DOHH2 (cell line): Measurements from ENCODE around the gene TTC7B.

Experiments used
- H3F3A ChIP-seq: fragments of 200-600 bp; sonication (generic), shearing (Covaris generic); 2 replicates; pipeline ENCODE4 v1.6.0; 2016; ENCODE audit warnings: antibody characterized with exemption, mild to moderate bottlenecking; ENCODE audit not compliant: control insufficient read depth, insufficient read depth
- H3K27ac ChIP-seq: fragments of 200-600 bp; sonication (generic); 2 replicates; pipeline ENCODE4 v1.5.1; 2014; ENCODE audit warnings: low read depth, mild to moderate bottlenecking, low read length, moderate library complexity
- H3K27me3 ChIP-seq: fragments of 200-600 bp; sonication (generic); 2 replicates; pipeline ENCODE4 v1.6.1; 2014; ENCODE audit warnings: mild to moderate bottlenecking, low read length, mixed read lengths; ENCODE audit not compliant: control insufficient read depth
- H3K36me3 ChIP-seq: fragments of 200-600 bp; sonication (generic); 2 replicates; pipeline ENCODE4 v1.6.1; 2014; ENCODE audit warnings: mild to moderate bottlenecking, low read length, moderate library complexity, mixed read lengths; ENCODE audit not compliant: control insufficient read depth
- H3K4me1 ChIP-seq: fragments of 200-600 bp; sonication (generic); 2 replicates; pipeline ENCODE4 v1.6.1; 2014; ENCODE audit warnings: mild to moderate bottlenecking, low read length, mixed read lengths; ENCODE audit not compliant: control insufficient read depth
- H3K4me2 ChIP-seq: fragments of 200-600 bp; sonication (generic); 2 replicates; pipeline ENCODE4 v1.6.0; 2014; ENCODE audit warnings: mild to moderate bottlenecking, low read length, moderate library complexity
- H3K4me3 ChIP-seq: fragments of 200-600 bp; sonication (generic); 2 replicates; pipeline ENCODE4 v1.5.1; 2014; ENCODE audit warnings: mild to moderate bottlenecking, low read length, mixed read lengths
- H3K79me2 ChIP-seq: fragments of 200-600 bp; sonication (generic); 2 replicates; pipeline ENCODE4 v1.6.1; 2014; ENCODE audit warnings: mild to moderate bottlenecking, low read length, mixed read lengths; ENCODE audit not compliant: control insufficient read depth
- H3K9me2 ChIP-seq: fragments of 200-600 bp; sonication (generic); replicated peaks from 2 replicates; pipeline ENCODE4 v1.6.1; 2014; ENCODE audit warnings: mild to moderate bottlenecking, low read length, mixed read lengths; ENCODE audit not compliant: control insufficient read depth
- H3K9me3 ChIP-seq: fragments of 200-600 bp; sonication (generic); 2 replicates; pipeline ENCODE4 v1.6.1; 2014; ENCODE audit warnings: antibody characterized with exemption, low read length, mixed read lengths; ENCODE audit not compliant: control insufficient read depth, insufficient read depth
- H4K20me1 ChIP-seq: fragments of 200-600 bp; sonication (generic); 2 replicates; pipeline ENCODE4 v1.6.0; 2014; ENCODE audit warnings: low read depth, mild to moderate bottlenecking, antibody characterized with exemption, low read length, moderate library complexity; ENCODE audit not compliant: control insufficient read depth, insufficient read depth
- CTCF ChIP-seq: fragments of 200-600 bp; sonication (generic); IDR thresholded peaks from one replicate; pipeline ENCODE4 v1.5.1; 2014; ENCODE audit warnings: antibody characterized with exemption, mild to moderate bottlenecking, low read depth, low read length; ENCODE audit not compliant: poor library complexity, severe bottlenecking
- EZH2phosphoT487 ChIP-seq: fragments of 200-600 bp; sonication (generic); IDR thresholded peaks from 2 replicates; pipeline ENCODE4 v1.6.1; 2017; ENCODE audit warnings: borderline replicate concordance, mild to moderate bottlenecking, antibody characterized with exemption, low read length, moderate library complexity, mixed read lengths

The TTC7B gene

GRCh38 chr14:90781876-90782275 lies 34.4 kb downstream of the TTC7B start:
- TF ChIP-seq EZH2phosphoT487 = no peak
- TF ChIP-seq CTCF = no peak

GRCh38 chr14:90781344-90781761 lies 34.9 kb downstream of the TTC7B start:
- Histone ChIP-seq H3K4me1 (no peaks in the 10 kb centered on the region), H3K27ac (no peak overlapping the region), H3K9me2 (no peaks in the 10 kb centered on the region), H3K4me3 (no peak overlapping the region), H3K9me3 (no peaks in the 10 kb centered on the region), H3F3A (no peaks in the 10 kb centered on the region), H3K36me3 (no peaks in the 10 kb centered on the region), H3K27me3 (peaks cover 3% of the 10 kb centered on the region; the same call in 1 of the 2 replicates), H3K4me2 (no peak overlapping the region), H4K20me1 (no peaks in the 10 kb centered on the region), H3K79me2 (no peaks in the 10 kb centered on the region)
- TF ChIP-seq CTCF = no peak
- no peak for TF ChIP-seq EZH2phosphoT487

More at GRCh38 chr14:90781876-90782275, 34.4 kb downstream of the TTC7B start:
- H3K36me3 ChIP-seq = no peaks in the 10 kb centered on the region
- H3K4me3 ChIP-seq = no peak overlapping the region
- H3K4me1 ChIP-seq = no peaks in the 10 kb centered on the region
- H3K27me3 ChIP-seq = peaks cover 3% of the 10 kb centered on the region; the same call in 1 of the 2 replicates
- H4K20me1 ChIP-seq = no peaks in the 10 kb centered on the region
- no peaks in the 10 kb centered on the region for H3K9me3 ChIP-seq
- H3F3A ChIP-seq = no peaks in the 10 kb centered on the region
- H3K27ac ChIP-seq = no peak overlapping the region
- H3K9me2 ChIP-seq = no peaks in the 10 kb centered on the region
- H3K4me2 ChIP-seq = no peak overlapping the region
- H3K79me2 ChIP-seq = no peaks in the 10 kb centered on the region

GRCh38 chr14:90780519-90780918 lies 35.7 kb downstream of the TTC7B start:
- H3K27me3 ChIP-seq = peaks cover 3% of the 10 kb centered on the region; the same call in 1 of the 2 replicates
- H3F3A ChIP-seq = no peaks in the 10 kb centered on the region
- no peaks in the 10 kb centered on the region for H3K9me3 ChIP-seq
- no peaks in the 10 kb centered on the region for H4K20me1 ChIP-seq
- H3K4me3 ChIP-seq = no peak overlapping the region
- no peaks in the 10 kb centered on the region for H3K4me1 ChIP-seq
- no peaks in the 10 kb centered on the region for H3K9me2 ChIP-seq
- no peaks in the 10 kb centered on the region for H3K36me3 ChIP-seq
- TF ChIP-seq EZH2phosphoT487 = no peak
- no peak for TF ChIP-seq CTCF
- H3K27ac ChIP-seq = no peak overlapping the region
- H3K4me2 ChIP-seq = no peak overlapping the region
- H3K79me2 ChIP-seq = no peaks in the 10 kb centered on the region
